A549 treated with CORT108297 at 1 μM for 4 hours (cell line): ENCODE measurements around the gene B4GALNT1. TPM values are rescaled to one million over a fixed set of nuclear protein-coding genes. Genes with fewer than 3 reads are reported as not detected.

Source experiments
- total RNA-seq: library from RNA; stranded (reverse); fragments of 200-300 nt; extraction: Qiagen RNA extraction; gene quantifications from 5 replicates; pipeline ENCODE4 v1.2.3, GENCODE V29; 2022

B4GALNT1 gene
- 33.2 to 55.1 TPM (median 48.9 TPM) in 5 replicates for total RNA-seq

GRCh38 chr12:57632958-57633840, at the start of gene B4GALNT1:
Gene B4GALNT1, minus strand, starts transcription at chr12:57633201. Its CDS starts 1,069 bp downstream, at chr12:57632132.

GRCh38 chr12:57611108-57611826, 21.7 kb downstream of the B4GALNT1 start, which contains the start of gene ARHGEF25:
Gene ARHGEF25, plus strand, starts transcription at chr12:57611435. Its CDS starts 460 bp downstream, at chr12:57611895.

GRCh38 chr12:57604454-57604991, 28.5 kb downstream of the B4GALNT1 start, which contains the start of gene DTX3:
Gene DTX3, plus strand, starts transcription at chr12:57604824. Its CDS starts 1,694 bp downstream, at chr12:57606518.

GRCh38 chr12:57590864-57591781, 41.9 kb downstream of the B4GALNT1 start, which contains the start of gene PIP4K2C:
Gene PIP4K2C, plus strand, starts transcription at chr12:57591192. Its CDS starts 98 bp downstream, at chr12:57591290.

Other genes starting within 250 kb of the B4GALNT1 start
- 9.1 to 11.3 TPM (median 10.0 TPM) in 5 replicates for gene R3HDM2, start 202.2 kb downstream of the B4GALNT1 start, total RNA-seq
- 0.05 to 0.08 TPM in 2 of 5 replicates, not detected in the others for gene INHBC, start 198.4 kb downstream of the B4GALNT1 start, total RNA-seq
- 0.08 to 0.16 TPM (median 0.10 TPM) in 4 of 5 replicates, not detected in the other for gene INHBE, start 177.9 kb downstream of the B4GALNT1 start, total RNA-seq
- 7.4 to 12.6 TPM (median 10.1 TPM) in 5 replicates for gene GLI1, start 173.4 kb downstream of the B4GALNT1 start, total RNA-seq
- gene ARHGAP9, start 153.3 kb downstream of the B4GALNT1 start, total RNA-seq = 0.26 to 0.73 TPM (median 0.36 TPM) in 5 replicates
- 143 to 306 TPM (median 151 TPM) in 5 replicates for gene MARS1, start 145.1 kb downstream of the B4GALNT1 start, total RNA-seq
- gene DDIT3, start 112.7 kb downstream of the B4GALNT1 start, total RNA-seq = 29.1 to 35.1 TPM (median 30.6 TPM) in 5 replicates
- gene MBD6, start 110.4 kb downstream of the B4GALNT1 start, total RNA-seq = 18.9 to 33.3 TPM (median 27.2 TPM) in 5 replicates
- 111 to 169 TPM (median 122 TPM) in 5 replicates for gene DCTN2, start 86.0 kb downstream of the B4GALNT1 start, total RNA-seq
- 0.10 to 0.36 TPM (median 0.24 TPM) in 5 replicates for gene KIF5A, start 83.2 kb downstream of the B4GALNT1 start, total RNA-seq
- 37.8 to 45.2 TPM (median 40.1 TPM) in 5 replicates for gene PIP4K2C, start 42.0 kb downstream of the B4GALNT1 start, total RNA-seq
- gene DTX3, start 28.4 kb downstream of the B4GALNT1 start, total RNA-seq = 14.1 to 19.9 TPM (median 19.8 TPM) in 5 replicates
- gene ARHGEF25, start 21.8 kb downstream of the B4GALNT1 start, total RNA-seq = 4.8 to 6.9 TPM (median 6.3 TPM) in 5 replicates
- 114 to 128 TPM (median 119 TPM) in 5 replicates for gene OS9, start 60.9 kb upstream of the B4GALNT1 start, total RNA-seq
- 0.12 to 0.27 TPM (median 0.15 TPM) in 5 replicates for gene AGAP2, start 105.5 kb upstream of the B4GALNT1 start, total RNA-seq
- gene TSPAN31, start 111.8 kb upstream of the B4GALNT1 start, total RNA-seq = 15.6 to 21.9 TPM (median 16.7 TPM) in 5 replicates
- gene CDK4, start 119.1 kb upstream of the B4GALNT1 start, total RNA-seq = 245 to 292 TPM (median 255 TPM) in 5 replicates
- gene MARCHF9, start 121.9 kb upstream of the B4GALNT1 start, total RNA-seq = 6.3 to 8.4 TPM (median 7.9 TPM) in 5 replicates
- 1.2 to 3.7 TPM (median 2.0 TPM) in 5 replicates for gene CYP27B1, start 133.9 kb upstream of the B4GALNT1 start, total RNA-seq
- gene METTL1, start 138.9 kb upstream of the B4GALNT1 start, total RNA-seq = 54.5 to 55.9 TPM (median 55.3 TPM) in 5 replicates
- gene EEF1AKMT3, start 139.4 kb upstream of the B4GALNT1 start, total RNA-seq = 4.3 to 6.2 TPM (median 6.0 TPM) in 5 replicates
- gene TSFM, start 149.6 kb upstream of the B4GALNT1 start, total RNA-seq = 66.1 to 77.5 TPM (median 72.4 TPM) in 5 replicates
- gene AVIL, start 185.5 kb upstream of the B4GALNT1 start, total RNA-seq = 0.35 to 1.2 TPM (median 0.50 TPM) in 5 replicates
- 42.4 to 59.4 TPM (median 53.9 TPM) in 5 replicates for gene CTDSP2, start 213.5 kb upstream of the B4GALNT1 start, total RNA-seq